ENCODE results near the gene SCP2.

SCP2 gene

GRCh38 chr1:53022179-53022578 lies 95.1 kb downstream of the SCP2 start:
- TF ChIP-seq ZNF274 (IDR thresholded peaks at IDR 0.05; ENCODE audit: low read depth, low read length): no peak
- H3K4me3 ChIP-seq (ENCODE audit: low read length): no peak overlapping the region

- H3K4me3 ChIP-seq (ENCODE audit: low read length): no peak overlapping the region
- TF ChIP-seq ZNF274 (IDR thresholded peaks at IDR 0.05; ENCODE audit: low read depth, low read length): no peak
Observed at GRCh38 chr1:53023546-53023945, 96.5 kb downstream of the SCP2 start.

GRCh38 chr1:53024117-53024516 lies 97.0 kb downstream of the SCP2 start:
- TF ChIP-seq ZNF274 (IDR thresholded peaks at IDR 0.05; ENCODE audit: low read depth, low read length): no peak
- H3K4me3 ChIP-seq (ENCODE audit: low read length): no peak overlapping the region

GRCh38 chr1:53025034-53025768 lies 98.1 kb downstream of the SCP2 start:
- no peak overlapping the region for H3K4me3 ChIP-seq (ENCODE audit: low read length)
- no peak for TF ChIP-seq ZNF274 (IDR thresholded peaks at IDR 0.05; ENCODE audit: low read depth, low read length)

GRCh38 chr1:53025769-53026112 lies 98.7 kb downstream of the SCP2 start:
- H3K4me3 ChIP-seq (ENCODE audit: low read length): no peak overlapping the region
- TF ChIP-seq ZNF274 (IDR thresholded peaks at IDR 0.05; ENCODE audit: low read depth, low read length): no peak

- TF ChIP-seq ZNF274 (IDR thresholded peaks at IDR 0.05; ENCODE audit: low read depth, low read length): no peak
- no peak overlapping the region for H3K4me3 ChIP-seq (ENCODE audit: low read length)
Observed at GRCh38 chr1:53026254-53026653, 99.2 kb downstream of the SCP2 start.

GRCh38 chr1:53031732-53032131 lies 104.7 kb downstream of the SCP2 start:
- TF ChIP-seq ZNF274 (IDR thresholded peaks at IDR 0.05; ENCODE audit: low read depth, low read length): no peak
- H3K4me3 ChIP-seq (ENCODE audit: low read length): no peak overlapping the region

GRCh38 chr1:53037159-53037558 lies 110.1 kb downstream of the SCP2 start:
- TF ChIP-seq ZNF274 (IDR thresholded peaks at IDR 0.05; ENCODE audit: low read depth, low read length): no peak
- H3K4me3 ChIP-seq (ENCODE audit: low read length): no peak overlapping the region

GRCh38 chr1:53038566-53038965 lies 111.5 kb downstream of the SCP2 start:
- TF ChIP-seq ZNF274 (IDR thresholded peaks at IDR 0.05; ENCODE audit: low read depth, low read length): no peak
- H3K4me3 ChIP-seq (ENCODE audit: low read length): no peak overlapping the region

GRCh38 chr1:53043271-53043670 lies 116.2 kb downstream of the SCP2 start:
- no peak for TF ChIP-seq ZNF274 (IDR thresholded peaks at IDR 0.05; ENCODE audit: low read depth, low read length)
- no peak overlapping the region for H3K4me3 ChIP-seq (ENCODE audit: low read length)

GRCh38 chr1:53044926-53045325 lies 117.8 kb downstream of the SCP2 start:
- no peak for TF ChIP-seq ZNF274 (IDR thresholded peaks at IDR 0.05; ENCODE audit: low read depth, low read length)
- H3K4me3 ChIP-seq (ENCODE audit: low read length): no peak overlapping the region

GRCh38 chr1:53046930-53047329 lies 119.9 kb downstream of the SCP2 start:
- no peak for TF ChIP-seq ZNF274 (IDR thresholded peaks at IDR 0.05; ENCODE audit: low read depth, low read length)
- no peak overlapping the region for H3K4me3 ChIP-seq (ENCODE audit: low read length)

GRCh38 chr1:53047737-53048736 lies 121.0 kb downstream of the SCP2 start:
- TF ChIP-seq ZNF274 (IDR thresholded peaks at IDR 0.05; ENCODE audit: low read depth, low read length): no peak
- H3K4me3 ChIP-seq (ENCODE audit: low read length): no peak overlapping the region

GRCh38 chr1:53048960-53049573 lies 122.0 kb downstream of the SCP2 start:
- H3K4me3 ChIP-seq (ENCODE audit: low read length): no peak overlapping the region
- TF ChIP-seq ZNF274 (IDR thresholded peaks at IDR 0.05; ENCODE audit: low read depth, low read length): no peak
